ENCODE data around the gene MED13L. TPM values are rescaled to one million over a fixed set of nuclear protein-coding genes. Genes with fewer than 3 reads are reported as not detected.

Gene MED13L
- total and polyA plus RNA-seq, 2 of the 8 experiments (the other 6 are each of a cell fraction or from before 2014, with no cell fraction given) = 15.9 to 51.7 TPM

DNA sequence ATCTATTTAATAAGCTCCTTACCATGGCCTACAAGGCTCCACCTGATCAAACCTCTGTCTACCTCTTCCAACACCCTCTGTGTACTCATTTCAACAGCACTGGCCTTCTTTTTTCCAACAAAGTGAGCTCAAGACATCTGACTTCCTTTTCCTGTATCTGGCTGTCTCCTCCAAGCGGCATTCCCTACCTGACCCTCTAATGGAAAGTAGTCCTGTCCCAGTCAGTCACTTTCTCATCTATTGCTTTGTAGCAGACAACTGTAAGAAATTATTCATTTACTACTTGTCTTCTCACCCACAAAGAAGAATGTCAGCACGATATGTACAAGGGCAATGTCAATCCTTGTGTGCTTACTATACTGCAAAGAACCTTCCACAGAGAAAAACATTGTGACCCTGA is 149.6 kb downstream of the MED13L start (continued):
- TF ChIP-seq, protein P1, sequence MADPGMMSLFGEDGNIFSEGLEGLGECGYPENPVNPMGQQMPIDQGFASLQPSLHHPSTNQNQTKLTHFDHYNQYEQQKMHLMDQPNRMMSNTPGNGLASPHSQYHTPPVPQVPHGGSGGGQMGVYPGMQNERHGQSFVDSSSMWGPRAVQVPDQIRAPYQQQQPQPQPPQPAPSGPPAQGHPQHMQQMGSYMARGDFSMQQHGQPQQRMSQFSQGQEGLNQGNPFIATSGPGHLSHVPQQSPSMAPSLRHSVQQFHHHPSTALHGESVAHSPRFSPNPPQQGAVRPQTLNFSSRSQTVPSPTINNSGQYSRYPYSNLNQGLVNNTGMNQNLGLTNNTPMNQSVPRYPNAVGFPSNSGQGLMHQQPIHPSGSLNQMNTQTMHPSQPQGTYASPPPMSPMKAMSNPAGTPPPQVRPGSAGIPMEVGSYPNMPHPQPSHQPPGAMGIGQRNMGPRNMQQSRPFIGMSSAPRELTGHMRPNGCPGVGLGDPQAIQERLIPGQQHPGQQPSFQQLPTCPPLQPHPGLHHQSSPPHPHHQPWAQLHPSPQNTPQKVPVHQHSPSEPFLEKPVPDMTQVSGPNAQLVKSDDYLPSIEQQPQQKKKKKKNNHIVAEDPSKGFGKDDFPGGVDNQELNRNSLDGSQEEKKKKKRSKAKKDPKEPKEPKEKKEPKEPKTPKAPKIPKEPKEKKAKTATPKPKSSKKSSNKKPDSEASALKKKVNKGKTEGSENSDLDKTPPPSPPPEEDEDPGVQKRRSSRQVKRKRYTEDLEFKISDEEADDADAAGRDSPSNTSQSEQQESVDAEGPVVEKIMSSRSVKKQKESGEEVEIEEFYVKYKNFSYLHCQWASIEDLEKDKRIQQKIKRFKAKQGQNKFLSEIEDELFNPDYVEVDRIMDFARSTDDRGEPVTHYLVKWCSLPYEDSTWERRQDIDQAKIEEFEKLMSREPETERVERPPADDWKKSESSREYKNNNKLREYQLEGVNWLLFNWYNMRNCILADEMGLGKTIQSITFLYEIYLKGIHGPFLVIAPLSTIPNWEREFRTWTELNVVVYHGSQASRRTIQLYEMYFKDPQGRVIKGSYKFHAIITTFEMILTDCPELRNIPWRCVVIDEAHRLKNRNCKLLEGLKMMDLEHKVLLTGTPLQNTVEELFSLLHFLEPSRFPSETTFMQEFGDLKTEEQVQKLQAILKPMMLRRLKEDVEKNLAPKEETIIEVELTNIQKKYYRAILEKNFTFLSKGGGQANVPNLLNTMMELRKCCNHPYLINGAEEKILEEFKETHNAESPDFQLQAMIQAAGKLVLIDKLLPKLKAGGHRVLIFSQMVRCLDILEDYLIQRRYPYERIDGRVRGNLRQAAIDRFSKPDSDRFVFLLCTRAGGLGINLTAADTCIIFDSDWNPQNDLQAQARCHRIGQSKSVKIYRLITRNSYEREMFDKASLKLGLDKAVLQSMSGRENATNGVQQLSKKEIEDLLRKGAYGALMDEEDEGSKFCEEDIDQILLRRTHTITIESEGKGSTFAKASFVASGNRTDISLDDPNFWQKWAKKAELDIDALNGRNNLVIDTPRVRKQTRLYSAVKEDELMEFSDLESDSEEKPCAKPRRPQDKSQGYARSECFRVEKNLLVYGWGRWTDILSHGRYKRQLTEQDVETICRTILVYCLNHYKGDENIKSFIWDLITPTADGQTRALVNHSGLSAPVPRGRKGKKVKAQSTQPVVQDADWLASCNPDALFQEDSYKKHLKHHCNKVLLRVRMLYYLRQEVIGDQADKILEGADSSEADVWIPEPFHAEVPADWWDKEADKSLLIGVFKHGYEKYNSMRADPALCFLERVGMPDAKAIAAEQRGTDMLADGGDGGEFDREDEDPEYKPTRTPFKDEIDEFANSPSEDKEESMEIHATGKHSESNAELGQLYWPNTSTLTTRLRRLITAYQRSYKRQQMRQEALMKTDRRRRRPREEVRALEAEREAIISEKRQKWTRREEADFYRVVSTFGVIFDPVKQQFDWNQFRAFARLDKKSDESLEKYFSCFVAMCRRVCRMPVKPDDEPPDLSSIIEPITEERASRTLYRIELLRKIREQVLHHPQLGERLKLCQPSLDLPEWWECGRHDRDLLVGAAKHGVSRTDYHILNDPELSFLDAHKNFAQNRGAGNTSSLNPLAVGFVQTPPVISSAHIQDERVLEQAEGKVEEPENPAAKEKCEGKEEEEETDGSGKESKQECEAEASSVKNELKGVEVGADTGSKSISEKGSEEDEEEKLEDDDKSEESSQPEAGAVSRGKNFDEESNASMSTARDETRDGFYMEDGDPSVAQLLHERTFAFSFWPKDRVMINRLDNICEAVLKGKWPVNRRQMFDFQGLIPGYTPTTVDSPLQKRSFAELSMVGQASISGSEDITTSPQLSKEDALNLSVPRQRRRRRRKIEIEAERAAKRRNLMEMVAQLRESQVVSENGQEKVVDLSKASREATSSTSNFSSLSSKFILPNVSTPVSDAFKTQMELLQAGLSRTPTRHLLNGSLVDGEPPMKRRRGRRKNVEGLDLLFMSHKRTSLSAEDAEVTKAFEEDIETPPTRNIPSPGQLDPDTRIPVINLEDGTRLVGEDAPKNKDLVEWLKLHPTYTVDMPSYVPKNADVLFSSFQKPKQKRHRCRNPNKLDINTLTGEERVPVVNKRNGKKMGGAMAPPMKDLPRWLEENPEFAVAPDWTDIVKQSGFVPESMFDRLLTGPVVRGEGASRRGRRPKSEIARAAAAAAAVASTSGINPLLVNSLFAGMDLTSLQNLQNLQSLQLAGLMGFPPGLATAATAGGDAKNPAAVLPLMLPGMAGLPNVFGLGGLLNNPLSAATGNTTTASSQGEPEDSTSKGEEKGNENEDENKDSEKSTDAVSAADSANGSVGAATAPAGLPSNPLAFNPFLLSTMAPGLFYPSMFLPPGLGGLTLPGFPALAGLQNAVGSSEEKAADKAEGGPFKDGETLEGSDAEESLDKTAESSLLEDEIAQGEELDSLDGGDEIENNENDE (IDR thresholded peaks at IDR 0.05; ENCODE audit: insufficient replicate concordance, low read length) = no peak
- no peak for TF ChIP-seq KDM5A (IDR thresholded peaks at IDR 0.05; ENCODE audit: low read length)
- TF ChIP-seq RBBP5 (IDR thresholded peaks at IDR 0.05; ENCODE audit: borderline replicate concordance, low read depth, low read length) = no peak
- TF ChIP-seq JUN (IDR thresholded peaks at IDR 0.05; ENCODE audit: low read depth, low read length) = no peak
- TF ChIP-seq MAFK (IDR thresholded peaks at IDR 0.05; ENCODE audit: low read depth, low read length) = no peak
- TF ChIP-seq BCL11A (IDR thresholded peaks at IDR 0.05; ENCODE audit: low read depth in 2 of 2, low read length in 2 of 2) = no peak
- TF ChIP-seq SRF (IDR thresholded peaks at IDR 0.05; ENCODE audit: low read depth, low read length) = no peak
- TF ChIP-seq TEAD4 (IDR thresholded peaks at IDR 0.05; ENCODE audit: low read depth, low read length) = no peak
- no peak for TF ChIP-seq RAD21 (IDR thresholded peaks at IDR 0.05 in 1 of 2, conservative IDR thresholded peaks at IDR 0.05 in 1 of 2; ENCODE audit: low read depth in 2 of 2, low read length in 2 of 2)
- no peak for TF ChIP-seq SAP30 (IDR thresholded peaks at IDR 0.05; ENCODE audit: insufficient read depth, insufficient replicate concordance, low read length)
- TF ChIP-seq SUZ12 (IDR thresholded peaks at IDR 0.05; ENCODE audit: low read length) = no peak
- TF ChIP-seq POLR2A (IDR thresholded peaks at IDR 0.05; ENCODE audit: control extremely low read depth in 1 of 2, low read depth in 2 of 2, low read length in 2 of 2) = no peak
